HG02885 (cell line): ENCODE measurements around the gene FBXW9.
"Not testable (repeated sequence)": the region's sequence is repeated elsewhere in the genome, so short reads cannot be mapped to it uniquely, and the experiment has no call there.

Experiments used
- ATAC-seq: cut with Tn5 transposase; IDR thresholded peaks from one replicate; pipeline ENCODE4 v1.9.1; 2021; ENCODE audit warnings: mild to moderate bottlenecking; ENCODE audit not compliant: unreplicated experiment, poor library complexity

FBXW9 gene

GRCh38 chr19:12687496-12688196 is 8.8 kb downstream of the FBXW9 start, which contains the start of gene GNG14:
Gene GNG14 (plus strand): TSS chr19:12687998. CDS start chr19:12688049, 51 bp downstream.
- no peak for ATAC-seq

GRCh38 chr19:12685831-12686230 is 10.6 kb downstream of the FBXW9 start:
- no peak for ATAC-seq

- ATAC-seq, result peak; percentile 83
These were observed 15.1 kb downstream of the FBXW9 start, which contains the start of gene DHPS for GRCh38 chr19:12681074-12681987. Gene DHPS (minus strand): TSS chr19:12681880. CDS start chr19:12681766, 114 bp downstream.

- no peak for ATAC-seq
These were observed 16.4 kb downstream of the FBXW9 start for GRCh38 chr19:12680034-12680433.

GRCh38 chr19:12678039-12678438 is 18.4 kb downstream of the FBXW9 start:
- ATAC-seq, result not testable (repeated sequence)

- no peak for ATAC-seq
These were observed 19.5 kb downstream of the FBXW9 start for GRCh38 chr19:12676928-12677327.

GRCh38 chr19:12676384-12676792 is 20.0 kb downstream of the FBXW9 start:
- no peak for ATAC-seq

- ATAC-seq, result no peak
These were observed 20.5 kb downstream of the FBXW9 start for GRCh38 chr19:12675940-12676339.

GRCh38 chr19:12675399-12675798 is 21.0 kb downstream of the FBXW9 start:
- ATAC-seq, result no peak

- ATAC-seq, result no peak
These were observed 23.7 kb downstream of the FBXW9 start for GRCh38 chr19:12672744-12673143.

- ATAC-seq, result no peak
These were observed 26.1 kb downstream of the FBXW9 start for GRCh38 chr19:12670159-12670928.

- peak; percentile 38 for ATAC-seq
These were observed 26.9 kb downstream of the FBXW9 start for GRCh38 chr19:12669270-12670158.

- ATAC-seq, result peak; percentile 12
These were observed 27.5 kb downstream of the FBXW9 start for GRCh38 chr19:12668932-12669269.

- no peak for ATAC-seq
These were observed 28.1 kb downstream of the FBXW9 start for GRCh38 chr19:12668346-12668745.

GRCh38 chr19:12667731-12668302 is 28.6 kb downstream of the FBXW9 start:
- no peak for ATAC-seq

GRCh38 chr19:12666265-12667048 is 30.0 kb downstream of the FBXW9 start, which contains the start of the genes MAN2B1 and WDR83:
Gene MAN2B1 (minus strand): TSS chr19:12666742. CDS start chr19:12666701, 41 bp downstream.
Gene WDR83 (plus strand): TSS chr19:12666807. CDS start chr19:12669791, 2,984 bp downstream.
- ATAC-seq, result peak; percentile 70

- no peak for ATAC-seq
These were observed 30.7 kb downstream of the FBXW9 start for GRCh38 chr19:12665671-12666264.

GRCh38 chr19:12665281-12665573 is 31.2 kb downstream of the FBXW9 start:
- no peak for ATAC-seq
